ENCODE results near the gene LRRC2. TPM values are rescaled to one million over a fixed set of nuclear protein-coding genes. Genes with fewer than 3 reads are reported as not detected.

The LRRC2 gene
- total and polyA plus RNA-seq, 9 donors: 1.1 to 4.1 (median 2.7) TPM

DNA sequence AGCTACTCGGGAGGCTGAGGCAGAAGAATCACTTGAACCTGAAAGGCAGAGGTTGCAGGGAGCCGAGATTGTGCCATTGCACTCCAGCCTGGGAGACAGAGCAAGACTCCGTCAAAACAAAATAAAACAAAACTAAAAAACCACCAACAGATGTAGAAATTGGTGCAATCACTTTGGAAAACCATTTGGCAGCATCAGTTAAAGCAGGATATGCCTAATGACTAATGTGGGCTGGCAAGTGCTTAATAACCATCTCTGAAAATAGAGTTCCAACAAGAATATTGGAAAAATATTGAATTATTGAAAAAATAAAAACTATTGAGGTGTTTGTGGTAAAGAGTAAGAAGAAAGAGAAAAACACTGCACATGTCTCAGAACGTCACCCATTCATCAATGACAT is 84.5 kb downstream of the LRRC2 start:
- WGBS (ENCODE audit: insufficient coverage): no CpG with 5 or more reads among the region's 4 CpGs
- no peaks in the 10 kb centered on the region for H3K9me3 ChIP-seq (replicated peaks; ENCODE audit: control insufficient read depth, low read depth, low read length)
- H3K27me3 ChIP-seq (ENCODE audit: control insufficient read depth, insufficient read depth, low read length): peaks cover 7% of the 10 kb centered on the region
- H3K36me3 ChIP-seq (ENCODE audit: control insufficient read depth, insufficient read depth, low read length): no peaks in the 10 kb centered on the region
- no peak for DNase-seq
- no peak overlapping the region for H3K27ac ChIP-seq (ENCODE audit: low read length)
- peaks cover 22% of the 10 kb centered on the region for H3K4me1 ChIP-seq (ENCODE audit: control insufficient read depth, insufficient read depth, low read length)
- H3K4me3 ChIP-seq (ENCODE audit: low read length): no peak overlapping the region

DNA sequence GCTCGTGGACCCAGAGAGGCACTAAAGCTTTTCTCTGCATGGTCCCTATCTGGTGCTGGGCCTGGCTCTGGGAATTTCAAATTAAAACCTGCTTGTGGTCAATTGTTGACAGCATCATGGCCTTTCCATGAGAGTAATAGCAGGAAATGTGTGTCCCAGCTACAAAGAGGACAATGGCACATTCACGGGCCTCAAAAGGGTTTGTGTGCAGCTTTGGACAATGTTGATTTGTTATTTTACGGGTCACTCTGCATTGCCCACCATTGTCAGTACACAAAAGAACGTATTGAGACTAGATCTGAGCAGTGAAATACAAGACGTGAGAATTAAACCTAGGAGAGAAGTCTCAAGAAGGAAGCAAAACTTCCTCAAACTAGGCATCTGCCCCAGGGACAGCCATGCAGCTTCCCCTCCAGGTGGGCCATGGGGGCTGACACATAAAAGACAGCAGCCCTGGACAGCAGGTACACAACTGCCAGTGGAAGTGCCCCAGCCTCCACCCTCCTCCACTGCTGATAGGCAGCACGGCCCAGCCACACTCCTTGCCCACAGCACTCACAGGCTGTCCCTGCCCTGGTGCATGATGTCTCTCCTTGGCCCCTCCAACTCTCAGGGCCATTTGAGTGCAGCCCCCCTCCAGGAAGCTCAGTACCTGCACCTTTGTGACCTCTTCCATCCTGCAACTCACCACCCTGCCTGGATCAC is 85.5 kb downstream of the LRRC2 start:
- no peak overlapping the region for H3K27ac ChIP-seq (ENCODE audit: low read length)
- H3K27me3 ChIP-seq (ENCODE audit: control insufficient read depth, insufficient read depth, low read length): peaks cover 7% of the 10 kb centered on the region
- no peak overlapping the region for H3K4me3 ChIP-seq (ENCODE audit: low read length)
- WGBS (ENCODE audit: insufficient coverage): 76% methylated on average over 3 of the region's 6 CpGs
- peaks cover 22% of the 10 kb centered on the region for H3K4me1 ChIP-seq (ENCODE audit: control insufficient read depth, insufficient read depth, low read length)
- H3K36me3 ChIP-seq (ENCODE audit: control insufficient read depth, insufficient read depth, low read length): no peaks in the 10 kb centered on the region
- DNase-seq: no peak
- H3K9me3 ChIP-seq (replicated peaks; ENCODE audit: control insufficient read depth, low read depth, low read length): no peaks in the 10 kb centered on the region

DNA sequence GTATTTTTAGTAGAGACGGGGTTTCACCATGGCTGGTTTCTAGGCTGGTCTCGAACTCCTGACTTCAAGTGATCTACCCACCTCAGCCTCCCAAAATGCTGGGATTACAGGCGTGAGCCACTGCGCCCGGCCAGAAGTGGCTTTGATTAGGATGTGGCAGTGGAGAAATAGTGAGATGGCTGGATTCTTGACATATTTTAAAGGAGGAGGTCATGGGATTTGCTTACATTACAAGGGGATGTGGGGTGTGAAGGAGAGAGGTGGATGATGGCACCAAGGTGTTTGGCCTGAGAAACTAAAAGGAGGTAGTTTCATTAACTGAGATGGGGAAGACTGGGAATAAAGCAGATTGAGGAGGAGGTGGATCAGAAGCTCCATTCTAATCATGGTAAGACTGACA is 86.4 kb downstream of the LRRC2 start:
- Histone ChIP-seq H3K36me3 (ENCODE audit: control insufficient read depth, insufficient read depth, low read length) (no peaks in the 10 kb centered on the region), H3K27ac (ENCODE audit: low read length) (no peak overlapping the region), H3K9me3 (replicated peaks; ENCODE audit: control insufficient read depth, low read depth, low read length) (peaks cover 2% of the 10 kb centered on the region), H3K4me3 (ENCODE audit: low read length) (no peak overlapping the region), H3K4me1 (ENCODE audit: control insufficient read depth, insufficient read depth, low read length) (peaks cover 12% of the 10 kb centered on the region), H3K27me3 (ENCODE audit: control insufficient read depth, insufficient read depth, low read length) (peaks cover 7% of the 10 kb centered on the region)
- no peak for DNase-seq
- 80% methylated on average over 2 of the region's 5 CpGs for WGBS (ENCODE audit: insufficient coverage)

DNA sequence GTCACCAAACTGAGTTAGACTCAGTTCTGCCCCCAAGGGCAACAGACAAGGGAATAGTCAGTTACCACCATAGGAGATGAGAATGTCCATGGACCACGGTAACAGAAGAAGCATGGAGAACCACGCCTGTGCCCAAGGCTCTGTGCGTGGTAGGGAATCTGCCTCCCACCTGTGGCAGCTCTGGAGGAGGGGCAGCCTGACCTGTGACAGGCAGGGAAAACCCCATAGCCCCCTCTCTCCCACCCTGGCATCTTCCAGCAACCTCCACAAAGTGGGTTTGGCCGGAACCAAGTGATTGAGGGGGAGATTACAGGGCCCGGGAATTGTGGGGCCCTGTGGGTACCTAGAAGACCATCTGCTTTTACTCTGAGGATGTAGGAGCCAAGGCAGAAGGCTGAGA is 87.1 kb downstream of the LRRC2 start:
- no peak overlapping the region for H3K27ac ChIP-seq (ENCODE audit: low read length)
- peaks cover 5% of the 10 kb centered on the region for H3K4me1 ChIP-seq (ENCODE audit: control insufficient read depth, insufficient read depth, low read length)
- no peaks in the 10 kb centered on the region for H3K36me3 ChIP-seq (ENCODE audit: control insufficient read depth, insufficient read depth, low read length)
- no peak overlapping the region for H3K4me3 ChIP-seq (ENCODE audit: low read length)
- peaks cover 2% of the 10 kb centered on the region for H3K9me3 ChIP-seq (replicated peaks; ENCODE audit: control insufficient read depth, low read depth, low read length)
- peaks cover 7% of the 10 kb centered on the region for H3K27me3 ChIP-seq (ENCODE audit: control insufficient read depth, insufficient read depth, low read length)
- WGBS (ENCODE audit: insufficient coverage): 80% methylated on average over 1 of the region's 5 CpGs
- DNase-seq: no peak

DNA sequence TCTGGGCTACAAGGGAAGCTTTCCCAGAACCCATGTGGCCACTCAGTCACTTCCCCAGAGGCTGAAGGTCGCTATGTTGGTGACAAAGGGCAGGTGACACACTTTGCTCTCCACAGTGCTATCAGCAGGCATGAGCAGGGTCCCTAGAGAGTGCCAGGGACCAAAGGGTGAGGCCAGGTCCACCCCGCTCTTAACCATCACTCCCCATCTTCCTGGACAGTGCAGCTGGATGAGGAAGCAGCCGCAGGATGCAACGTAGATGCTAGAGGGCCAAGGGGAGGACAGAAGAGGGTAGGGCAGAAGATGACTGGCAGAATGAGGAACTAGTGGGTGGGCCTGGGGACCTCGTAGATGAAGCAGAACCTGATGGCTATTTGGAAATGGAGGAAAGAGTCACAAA is 87.8 kb downstream of the LRRC2 start:
- Histone ChIP-seq H3K36me3 (ENCODE audit: control insufficient read depth, insufficient read depth, low read length) (no peaks in the 10 kb centered on the region), H3K9me3 (replicated peaks; ENCODE audit: control insufficient read depth, low read depth, low read length) (peaks cover 2% of the 10 kb centered on the region), H3K27ac (ENCODE audit: low read length) (no peak overlapping the region), H3K4me3 (ENCODE audit: low read length) (no peak overlapping the region), H3K27me3 (ENCODE audit: control insufficient read depth, insufficient read depth, low read length) (peaks cover 7% of the 10 kb centered on the region), H3K4me1 (ENCODE audit: control insufficient read depth, insufficient read depth, low read length) (peaks cover under 1% of the 10 kb centered on the region)
- DNase-seq: no peak
- 83% methylated on average over 1 of the region's 5 CpGs for WGBS (ENCODE audit: insufficient coverage)

DNA sequence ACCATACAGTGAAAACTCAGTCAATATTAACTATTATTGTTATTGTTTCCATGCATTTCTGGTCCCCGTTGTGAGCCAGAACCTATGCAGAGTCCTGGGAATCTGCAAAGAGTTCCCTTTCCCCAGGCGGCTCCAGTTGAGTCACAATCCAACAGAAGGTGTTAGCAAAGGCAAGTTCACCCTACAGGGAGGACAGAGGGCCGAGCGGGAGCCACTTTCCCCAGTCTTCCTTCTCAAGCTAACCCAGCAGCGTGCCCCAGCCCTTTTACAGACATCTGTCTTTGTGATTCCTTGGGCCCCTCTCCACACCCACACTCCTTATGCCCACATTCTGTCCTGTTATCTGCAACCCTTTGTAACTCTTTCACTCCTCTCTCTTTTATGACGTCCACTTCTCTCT is 88.3 kb downstream of the LRRC2 start:
- 65% methylated on average over 6 of the region's 6 CpGs for WGBS (ENCODE audit: insufficient coverage)
- peaks cover 2% of the 10 kb centered on the region for H3K9me3 ChIP-seq (replicated peaks; ENCODE audit: control insufficient read depth, low read depth, low read length)
- no peak overlapping the region for H3K27ac ChIP-seq (ENCODE audit: low read length)
- no peaks in the 10 kb centered on the region for H3K4me1 ChIP-seq (ENCODE audit: control insufficient read depth, insufficient read depth, low read length)
- no peaks in the 10 kb centered on the region for H3K36me3 ChIP-seq (ENCODE audit: control insufficient read depth, insufficient read depth, low read length)
- peaks cover 9% of the 10 kb centered on the region for H3K27me3 ChIP-seq (ENCODE audit: control insufficient read depth, insufficient read depth, low read length)
- DNase-seq: no peak
- H3K4me3 ChIP-seq (ENCODE audit: low read length): no peak overlapping the region

DNA sequence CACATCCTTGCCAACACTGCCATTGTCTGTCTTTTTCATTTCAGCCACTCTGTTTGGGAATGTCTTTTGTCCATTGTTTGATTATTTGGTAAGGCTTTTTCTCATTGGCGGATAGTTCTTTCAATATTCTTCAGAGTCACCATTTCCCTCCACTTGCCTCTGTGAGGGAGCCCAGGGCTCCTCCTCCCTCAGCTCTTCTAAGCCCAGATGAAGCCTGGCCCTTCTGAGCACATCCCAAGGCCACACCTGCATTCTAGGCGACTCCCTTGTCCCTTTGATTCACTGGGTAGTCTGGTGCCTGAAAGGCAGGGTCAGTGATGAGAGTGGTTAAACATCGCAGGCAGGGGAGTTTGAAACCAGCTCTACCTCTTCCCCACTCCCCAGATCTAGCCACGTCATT is 89.0 kb downstream of the LRRC2 start:
- Histone ChIP-seq H3K36me3 (ENCODE audit: control insufficient read depth, insufficient read depth, low read length) (no peaks in the 10 kb centered on the region), H3K4me1 (ENCODE audit: control insufficient read depth, insufficient read depth, low read length) (no peaks in the 10 kb centered on the region), H3K4me3 (ENCODE audit: low read length) (no peak overlapping the region), H3K9me3 (replicated peaks; ENCODE audit: control insufficient read depth, low read depth, low read length) (peaks cover 2% of the 10 kb centered on the region), H3K27ac (ENCODE audit: low read length) (no peak overlapping the region), H3K27me3 (ENCODE audit: control insufficient read depth, insufficient read depth, low read length) (peaks cover 12% of the 10 kb centered on the region)
- no CpG with 5 or more reads among the region's 4 CpGs for WGBS (ENCODE audit: insufficient coverage)
- no peak for DNase-seq

DNA sequence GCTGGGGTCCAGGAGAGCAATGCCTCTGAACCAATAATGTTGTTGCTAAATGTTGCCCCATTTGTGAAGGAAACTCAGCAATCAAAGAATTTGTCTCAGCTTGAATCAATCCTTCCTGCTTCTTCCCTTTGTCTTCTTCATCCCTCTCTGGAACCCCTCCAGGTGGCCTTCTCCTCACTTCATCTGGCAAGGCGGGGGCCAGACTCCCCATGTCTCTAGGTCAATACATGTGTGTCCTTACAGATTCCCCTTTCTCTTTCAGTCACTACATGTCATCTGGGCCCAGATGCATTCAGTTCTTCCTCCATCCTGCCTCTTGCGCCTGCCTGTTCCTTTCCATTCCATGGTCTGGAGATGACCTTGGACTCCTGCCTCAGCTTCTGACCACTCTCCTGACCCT is 93.4 kb downstream of the LRRC2 start:
- H3K27ac ChIP-seq (ENCODE audit: low read length): no peak overlapping the region

DNA sequence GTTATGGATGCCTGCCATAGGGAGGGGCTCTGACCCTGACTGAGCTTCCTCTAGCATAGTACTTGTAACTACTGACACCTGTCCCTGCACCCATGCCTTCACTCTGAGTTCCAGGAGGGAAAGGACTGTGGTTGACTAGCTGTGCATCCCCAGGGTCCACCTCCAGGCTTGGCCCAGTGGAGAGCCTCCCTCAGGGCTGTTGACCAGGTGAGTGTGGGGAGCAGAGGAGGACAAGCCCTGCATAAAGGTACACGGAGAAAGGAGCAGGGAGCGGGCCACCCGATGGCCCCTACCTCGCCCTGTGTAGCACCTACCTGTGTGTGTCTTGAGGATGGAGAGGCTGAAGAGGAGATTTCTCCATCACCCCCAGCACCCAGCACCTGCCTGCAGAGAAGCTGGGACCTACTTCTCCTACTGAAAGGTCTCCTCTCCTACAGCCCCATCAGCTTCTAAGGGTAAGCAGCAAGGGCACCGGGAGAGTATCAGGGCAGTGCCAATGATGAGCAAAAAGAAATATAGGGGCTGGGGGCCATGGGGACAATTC is 94.7 kb downstream of the LRRC2 start:
- Histone ChIP-seq H3K36me3 (ENCODE audit: control insufficient read depth, insufficient read depth, low read length) (no peaks in the 10 kb centered on the region), H3K4me1 (ENCODE audit: control insufficient read depth, insufficient read depth, low read length) (peaks cover 18% of the 10 kb centered on the region), H3K9me3 (replicated peaks; ENCODE audit: control insufficient read depth, low read depth, low read length) (peaks cover 2% of the 10 kb centered on the region), H3K27ac (ENCODE audit: low read length) (no peak overlapping the region), H3K4me3 (ENCODE audit: low read length) (no peak overlapping the region), H3K27me3 (ENCODE audit: control insufficient read depth, insufficient read depth, low read length) (peaks cover 10% of the 10 kb centered on the region)
- no CpG with 5 or more reads among the region's 5 CpGs for WGBS (ENCODE audit: insufficient coverage)
- DNase-seq: no peak

More for the DNA sequence above, 93.4 kb downstream of the LRRC2 start:
- 81% methylated on average over 2 of the region's 2 CpGs for WGBS (ENCODE audit: insufficient coverage)
- no peak for DNase-seq
- Histone ChIP-seq H3K36me3 (ENCODE audit: control insufficient read depth, insufficient read depth, low read length) (no peaks in the 10 kb centered on the region), H3K4me1 (ENCODE audit: control insufficient read depth, insufficient read depth, low read length) (peaks cover 18% of the 10 kb centered on the region), H3K4me3 (ENCODE audit: low read length) (no peak overlapping the region), H3K9me3 (replicated peaks; ENCODE audit: control insufficient read depth, low read depth, low read length) (peaks cover 2% of the 10 kb centered on the region), H3K27me3 (ENCODE audit: control insufficient read depth, insufficient read depth, low read length) (peaks cover 10% of the 10 kb centered on the region)

DNA sequence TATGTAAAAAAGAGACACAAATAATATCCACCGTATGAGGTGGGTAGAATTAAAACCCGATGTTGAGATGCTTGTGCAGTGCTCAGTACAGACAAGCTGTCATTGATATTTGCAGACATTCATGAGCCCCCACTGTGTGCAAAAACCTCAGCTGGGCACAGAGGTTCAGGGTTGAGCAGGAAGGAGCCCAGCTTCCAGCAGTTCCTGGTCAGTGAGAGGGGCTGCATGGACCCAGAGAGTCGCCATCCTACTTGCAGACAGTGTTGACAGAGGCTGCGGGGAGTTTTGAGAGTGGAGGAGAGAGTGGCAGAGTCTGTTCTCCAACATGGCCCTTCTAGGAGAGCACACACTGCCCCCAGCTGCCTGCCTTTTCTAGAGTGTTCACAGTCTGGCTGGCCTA is 95.3 kb downstream of the LRRC2 start:
- no peak overlapping the region for H3K27ac ChIP-seq (ENCODE audit: low read length)
- 71% methylated on average over 1 of the region's 4 CpGs for WGBS (ENCODE audit: insufficient coverage)

More for the DNA sequence above, 95.3 kb downstream of the LRRC2 start:
- peaks cover 18% of the 10 kb centered on the region for H3K4me1 ChIP-seq (ENCODE audit: control insufficient read depth, insufficient read depth, low read length)
- no peak overlapping the region for H3K4me3 ChIP-seq (ENCODE audit: low read length)
- no peak for DNase-seq
- H3K9me3 ChIP-seq (replicated peaks; ENCODE audit: control insufficient read depth, low read depth, low read length): peaks cover 2% of the 10 kb centered on the region
- H3K27me3 ChIP-seq (ENCODE audit: control insufficient read depth, insufficient read depth, low read length): peaks cover 16% of the 10 kb centered on the region
- no peaks in the 10 kb centered on the region for H3K36me3 ChIP-seq (ENCODE audit: control insufficient read depth, insufficient read depth, low read length)
